Large intestine (tissue), 3 donors: Measurements from ENCODE around the gene UBE3B. TPM values are rescaled to one million over a fixed set of nuclear protein-coding genes. Genes with fewer than 3 reads are reported as not detected.

Source experiments
- DNase-seq, 2 donors: peaks; one replicate each; pipeline versions ENCODE4 v3.0.0 to v3.0.0-alpha.2; 2013
- H3K27ac ChIP-seq: one replicate; pipeline ENCODE4 v1.5.1; 2013; ENCODE audit warnings: low read length
- H3K27me3 ChIP-seq: 2 replicates; pipeline ENCODE4 v1.6.1; 2013; ENCODE audit warnings: low read length; ENCODE audit not compliant: control insufficient read depth, insufficient read depth
- H3K36me3 ChIP-seq: 2 replicates; pipeline ENCODE4 v1.6.1; 2013; ENCODE audit warnings: low read length; ENCODE audit not compliant: control insufficient read depth, insufficient read depth
- H3K4me1 ChIP-seq: one replicate; pipeline ENCODE4 v1.6.1; 2013; ENCODE audit warnings: low read length; ENCODE audit not compliant: control insufficient read depth, insufficient read depth
- H3K4me3 ChIP-seq: one replicate; pipeline ENCODE4 v1.5.1; 2013; ENCODE audit warnings: low read length
- H3K9me3 ChIP-seq: one replicate; pipeline ENCODE4 v1.6.1; 2013; ENCODE audit warnings: mild to moderate bottlenecking, low read depth, low read length, moderate library complexity; ENCODE audit not compliant: control insufficient read depth
- WGBS: methylation state at CpG from one replicate; pipeline ENCODE4 v1.1.5; 2013; ENCODE audit warnings: low lambda C conversion rate; ENCODE audit not compliant: insufficient coverage; 5-methylcytosine and 5-hydroxymethylcytosine counted together
- polyA plus RNA-seq: library from polyadenylated mRNA; unstranded; fragments of 120-200 nt; gene quantifications from one replicate; pipeline ENCODE4 v1.2.1, GENCODE V29; 2013

UBE3B gene
- polyA plus RNA-seq, 1 donor: 31.8 TPM

DNA sequence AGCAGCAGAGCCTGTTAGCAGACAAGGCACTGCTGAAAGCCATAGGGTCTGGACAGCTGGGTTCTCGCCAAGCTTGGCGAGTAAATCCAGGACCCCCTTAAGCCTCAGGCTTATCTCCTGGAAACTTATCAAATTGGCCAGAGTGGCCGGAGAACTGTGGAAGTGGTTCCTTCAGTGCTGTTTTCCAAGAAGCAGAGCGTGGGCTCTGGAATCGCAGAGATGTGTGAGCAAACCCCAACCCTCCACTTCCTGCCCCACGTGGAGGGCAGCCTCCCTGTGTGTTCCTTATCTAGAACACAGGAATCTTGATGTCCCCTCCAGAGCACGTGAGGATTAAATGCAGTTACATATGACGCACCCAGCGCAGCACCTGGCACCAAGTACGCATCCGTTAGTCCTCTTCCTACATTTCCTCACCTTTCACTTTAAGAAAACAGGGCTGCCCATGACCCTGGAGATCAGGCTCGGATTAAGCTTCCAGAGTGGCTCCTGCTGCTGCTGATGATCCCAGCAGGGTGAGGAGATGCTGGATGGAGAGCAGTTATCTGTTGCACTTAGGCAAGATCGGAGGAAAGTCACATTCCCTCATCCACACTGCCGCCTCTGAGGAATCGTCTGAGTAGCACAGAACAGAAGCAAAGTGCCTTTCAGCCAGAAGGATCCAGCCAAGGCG lies 60.9 kb downstream of the UBE3B start:
- H3K9me3 ChIP-seq: no peaks in the 10 kb centered on the region
- H3K27me3 ChIP-seq: no peaks in the 10 kb centered on the region
- H3K27ac ChIP-seq: no peak overlapping the region
- H3K4me1 ChIP-seq: no peaks in the 10 kb centered on the region
- WGBS: no CpG with 5 or more reads among the region's 16 CpGs
- peaks cover 23% of the 10 kb centered on the region for H3K36me3 ChIP-seq
- no peak for DNase-seq
- H3K4me3 ChIP-seq: no peak overlapping the region

DNA sequence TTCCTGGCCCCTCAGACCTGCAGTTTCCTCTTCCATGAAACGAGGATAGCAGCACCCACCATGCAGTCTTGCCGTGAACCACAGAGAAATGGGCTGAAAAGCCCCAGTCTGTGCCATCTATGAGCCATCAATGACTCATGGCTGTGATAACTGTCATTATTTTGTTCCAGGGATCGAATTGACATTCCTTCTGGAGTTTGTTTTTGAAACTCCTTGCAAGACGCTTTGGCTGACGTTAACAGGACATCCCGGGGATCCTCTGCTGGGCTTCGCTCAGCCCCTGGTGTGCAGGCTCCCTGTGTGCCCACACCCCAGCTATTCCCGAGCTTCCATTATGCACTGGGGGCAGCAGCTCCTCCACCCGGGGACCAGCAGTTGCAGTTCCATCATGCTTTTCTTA lies 62.1 kb downstream of the UBE3B start:
- Histone ChIP-seq H3K4me1 (no peaks in the 10 kb centered on the region), H3K9me3 (no peaks in the 10 kb centered on the region), H3K4me3 (no peak overlapping the region), H3K36me3 (peaks cover 14% of the 10 kb centered on the region), H3K27me3 (no peaks in the 10 kb centered on the region), H3K27ac (no peak overlapping the region)
- WGBS: no CpG with 5 or more reads among the region's 9 CpGs
- no peak for DNase-seq

DNA sequence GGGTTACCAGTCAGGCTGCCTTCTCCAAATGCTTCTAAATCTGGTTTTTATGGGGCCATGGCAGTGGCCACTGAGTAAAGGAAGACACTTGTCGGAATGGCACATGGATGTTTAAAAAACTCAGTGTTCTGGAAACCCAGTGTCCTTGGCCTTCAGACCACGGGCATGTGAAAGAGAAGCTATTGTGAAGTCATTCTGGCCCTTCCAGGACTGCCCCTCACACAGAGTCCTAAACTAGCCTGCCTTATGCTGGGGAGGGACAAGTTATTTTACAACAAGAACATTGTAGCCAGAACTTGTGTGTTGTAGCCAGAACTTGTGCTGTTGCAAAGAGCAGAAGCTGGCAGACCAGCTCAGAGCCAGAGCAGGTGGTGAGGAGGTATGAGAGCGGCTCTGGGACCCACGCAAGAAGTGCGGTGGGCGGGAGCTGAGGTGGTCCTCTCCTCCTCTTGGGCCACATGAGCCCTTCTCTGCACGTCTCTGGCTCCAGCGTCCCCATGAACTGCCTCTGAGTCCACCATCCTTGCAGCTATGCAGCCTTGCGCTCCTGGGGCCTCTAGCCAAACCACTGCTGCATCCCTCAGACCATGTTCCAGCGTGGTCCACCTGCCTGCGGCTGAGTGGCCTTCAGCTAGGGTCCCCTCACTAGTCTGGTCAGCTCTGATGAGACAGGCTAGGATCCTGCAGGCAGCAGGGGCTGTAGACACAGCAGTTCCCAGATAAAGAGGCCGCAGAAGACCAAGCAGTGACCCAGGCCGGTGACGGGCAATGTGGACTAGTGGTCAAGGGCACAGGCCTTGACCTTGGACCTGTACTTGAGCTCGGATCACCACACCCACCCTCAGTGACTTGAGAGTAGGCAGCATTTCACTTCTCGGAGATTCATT lies 63.3 kb downstream of the UBE3B start:
- peaks cover 6% of the 10 kb centered on the region for H3K36me3 ChIP-seq

DNA sequence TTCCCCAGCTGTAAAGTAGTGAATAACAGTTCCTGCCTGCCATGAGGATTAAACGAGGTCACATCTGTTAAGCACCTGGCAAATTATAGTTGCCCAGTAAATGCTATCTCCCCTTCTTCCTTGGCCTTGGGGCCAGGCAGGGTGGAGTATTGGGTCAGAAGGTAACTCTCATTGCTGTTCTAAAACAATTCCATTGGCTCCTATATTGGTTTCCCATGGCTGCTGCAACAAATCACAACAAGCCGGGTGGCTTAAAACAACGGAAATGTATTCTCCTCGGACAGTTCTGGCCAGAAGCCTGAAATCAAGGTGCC lies 63.9 kb downstream of the UBE3B start:
- H3K9me3 ChIP-seq: no peaks in the 10 kb centered on the region
- H3K4me3 ChIP-seq: no peak overlapping the region
- peaks cover 2% of the 10 kb centered on the region for H3K36me3 ChIP-seq
- no peaks in the 10 kb centered on the region for H3K4me1 ChIP-seq
- H3K27me3 ChIP-seq: no peaks in the 10 kb centered on the region
- DNase-seq: no peak
- H3K27ac ChIP-seq: no peak overlapping the region
- whole genome bisulfite sequencing: no CpG with 5 or more reads among the region's 4 CpGs

More for the DNA sequence above, 63.3 kb downstream of the UBE3B start:
- Histone ChIP-seq H3K27me3 (no peaks in the 10 kb centered on the region), H3K27ac (no peak overlapping the region), H3K9me3 (no peaks in the 10 kb centered on the region), H3K4me1 (no peaks in the 10 kb centered on the region), H3K4me3 (no peak overlapping the region)
- no peak for DNase-seq
- no CpG with 5 or more reads among the region's 16 CpGs for WGBS

DNA sequence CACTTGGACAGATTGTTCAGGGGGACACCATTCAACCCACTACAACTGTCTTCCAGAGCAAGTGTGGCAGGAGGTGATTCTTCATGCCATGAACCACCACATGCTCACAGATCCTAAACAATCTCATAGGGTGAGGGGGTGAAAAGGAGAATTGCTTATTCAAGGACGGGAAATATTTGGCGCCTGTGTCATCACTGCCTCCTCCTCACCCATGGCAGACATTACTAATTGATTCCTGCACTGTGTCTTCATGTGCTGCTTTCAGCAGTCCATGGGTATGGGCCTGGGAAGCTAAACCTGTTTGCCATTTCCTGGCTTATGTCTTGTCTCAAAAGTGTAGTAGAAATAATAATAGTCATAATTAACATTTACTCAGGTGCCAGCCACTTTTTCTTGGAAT lies 64.6 kb downstream of the UBE3B start:
- H3K4me3 ChIP-seq: no peak overlapping the region
- H3K27ac ChIP-seq: no peak overlapping the region
- no peak for DNase-seq

DNA sequence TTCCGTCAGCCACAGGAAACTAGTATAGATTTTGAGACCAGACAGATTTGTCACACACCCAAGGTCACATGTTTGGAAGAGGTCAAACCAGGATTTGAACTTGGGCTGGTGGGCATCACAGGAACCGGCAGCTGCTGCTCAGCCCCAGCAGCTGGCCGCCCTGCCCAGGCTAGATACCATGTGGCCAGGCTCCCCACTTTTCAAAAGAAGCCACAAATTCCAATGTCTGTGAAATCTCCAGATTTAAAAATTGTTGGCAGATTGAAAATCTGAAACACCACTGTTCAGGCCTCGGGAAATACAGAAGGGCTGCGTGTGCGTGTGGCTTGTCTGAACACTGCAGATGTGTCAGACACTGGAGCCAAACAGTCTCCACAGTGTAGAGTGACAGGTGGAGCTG lies 65.4 kb downstream of the UBE3B start:
- whole genome bisulfite sequencing: no CpG with 5 or more reads among the region's 6 CpGs
- no peak for DNase-seq
- Histone ChIP-seq H3K36me3 (no peaks in the 10 kb centered on the region), H3K4me1 (no peaks in the 10 kb centered on the region), H3K27ac (no peak overlapping the region), H3K9me3 (no peaks in the 10 kb centered on the region), H3K4me3 (no peak overlapping the region), H3K27me3 (peaks cover 3% of the 10 kb centered on the region)

More for the DNA sequence above, 64.6 kb downstream of the UBE3B start:
- H3K36me3 ChIP-seq: peaks cover 2% of the 10 kb centered on the region
- H3K9me3 ChIP-seq: no peaks in the 10 kb centered on the region
- no peaks in the 10 kb centered on the region for H3K27me3 ChIP-seq
- H3K4me1 ChIP-seq: no peaks in the 10 kb centered on the region
- WGBS: no CpG with 5 or more reads among the region's 2 CpGs

DNA sequence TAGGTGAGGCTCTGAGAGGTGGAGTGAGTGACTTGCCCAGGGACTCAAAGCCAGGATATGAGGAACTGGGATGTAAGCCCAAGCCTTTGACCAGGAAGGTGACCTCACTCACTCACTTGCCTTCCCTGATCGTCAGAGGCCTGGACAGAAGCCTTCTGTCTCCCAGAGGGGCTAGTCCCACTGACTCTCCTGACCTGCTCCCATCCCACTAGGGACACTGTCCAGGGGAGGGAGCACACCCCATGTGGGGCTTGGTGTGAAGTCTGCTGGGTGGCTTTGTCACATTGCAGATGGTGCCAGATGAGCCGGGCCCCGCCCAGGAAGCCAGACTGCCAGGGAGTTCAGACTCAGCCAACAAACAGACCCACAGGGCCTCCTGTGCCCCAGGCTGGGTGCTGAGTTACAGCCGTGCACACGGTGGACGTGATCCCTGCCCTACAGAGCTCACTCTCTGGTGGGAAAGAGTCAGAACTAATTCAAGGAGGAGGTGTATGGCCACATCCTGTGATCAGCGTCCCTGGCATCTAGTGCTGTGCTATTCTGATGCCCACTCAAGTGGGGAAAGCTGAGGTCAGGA lies 67.6 kb downstream of the UBE3B start:
- Histone ChIP-seq H3K4me1 (no peaks in the 10 kb centered on the region), H3K27me3 (peaks cover 17% of the 10 kb centered on the region), H3K9me3 (no peaks in the 10 kb centered on the region), H3K4me3 (no peak overlapping the region), H3K36me3 (no peaks in the 10 kb centered on the region), H3K27ac (no peak overlapping the region)
- DNase-seq: no peak
- WGBS: no CpG with 5 or more reads among the region's 7 CpGs

DNA sequence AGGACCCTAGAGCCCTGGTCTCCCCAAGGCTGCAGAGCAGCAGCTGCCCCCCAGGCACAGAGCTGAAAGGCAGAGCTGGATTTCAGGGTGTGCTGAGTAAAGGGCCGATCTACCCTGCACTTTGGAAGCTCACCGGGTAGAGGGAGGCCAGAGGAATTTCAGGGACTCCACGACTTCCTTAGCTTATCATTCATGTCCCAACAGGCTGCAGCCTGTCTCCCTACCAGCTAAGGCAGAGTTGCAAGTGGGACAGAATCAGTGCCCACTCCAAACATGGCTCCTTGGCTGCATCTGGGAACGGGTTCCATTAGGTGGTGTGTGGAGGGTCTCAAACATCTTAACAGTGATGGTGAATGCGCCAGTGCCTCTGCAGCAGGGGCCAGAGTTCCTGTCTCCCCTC lies 68.4 kb downstream of the UBE3B start:
- Histone ChIP-seq H3K9me3 (no peaks in the 10 kb centered on the region), H3K36me3 (no peaks in the 10 kb centered on the region), H3K4me3 (no peak overlapping the region), H3K4me1 (no peaks in the 10 kb centered on the region), H3K27ac (no peak overlapping the region), H3K27me3 (peaks cover 25% of the 10 kb centered on the region)
- no CpG with 5 or more reads among the region's 5 CpGs for WGBS
- DNase-seq: no peak

DNA sequence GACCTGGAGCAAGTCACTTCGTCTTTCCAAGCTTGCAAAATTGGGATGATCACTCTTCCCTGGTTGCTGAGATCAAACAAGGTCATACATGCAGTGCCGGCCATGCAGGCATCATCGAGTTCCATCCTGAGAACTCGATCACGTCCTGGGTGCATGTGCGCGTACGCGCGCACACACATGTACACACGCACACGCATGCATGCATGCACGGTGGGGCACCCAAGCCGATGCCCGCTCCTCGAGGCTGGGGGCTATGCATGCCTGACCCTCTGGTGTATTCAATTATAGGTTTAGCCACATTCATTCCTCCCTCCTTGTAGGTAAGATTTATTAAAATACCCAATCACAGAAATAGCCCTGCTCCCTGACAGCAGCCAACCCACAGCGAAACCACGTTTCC lies 69.9 kb downstream of the UBE3B start:
- no peak for DNase-seq
- Histone ChIP-seq H3K9me3 (no peaks in the 10 kb centered on the region), H3K36me3 (no peaks in the 10 kb centered on the region), H3K4me3 (no peak overlapping the region), H3K4me1 (no peaks in the 10 kb centered on the region), H3K27me3 (peaks cover 30% of the 10 kb centered on the region), H3K27ac (no peak overlapping the region)
- WGBS: no CpG with 5 or more reads among the region's 18 CpGs

DNA sequence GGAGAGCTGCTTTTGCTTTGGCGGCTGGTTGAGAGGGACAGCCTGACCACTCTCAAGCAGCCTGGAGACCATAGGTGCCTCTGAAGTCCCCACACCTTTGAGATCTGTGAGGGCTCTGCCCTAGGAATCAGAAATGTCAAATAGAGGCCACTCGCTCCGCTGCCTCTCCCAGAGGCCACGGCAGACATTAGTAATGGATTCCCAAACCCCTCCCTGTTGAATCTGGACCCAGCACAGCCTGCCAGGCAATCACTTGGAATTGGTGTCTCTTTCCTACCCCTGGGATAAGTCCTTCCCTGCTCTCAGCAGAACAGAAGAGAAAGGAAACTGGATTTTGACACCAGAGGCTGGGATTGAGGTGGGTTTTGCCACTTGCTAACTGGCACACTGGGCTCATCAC lies 70.8 kb downstream of the UBE3B start:
- H3K4me3 ChIP-seq: no peak overlapping the region
- no CpG with 5 or more reads among the region's 4 CpGs for WGBS
- no peaks in the 10 kb centered on the region for H3K9me3 ChIP-seq
- no peak for DNase-seq
- H3K27ac ChIP-seq: no peak overlapping the region
- no peaks in the 10 kb centered on the region for H3K36me3 ChIP-seq
- H3K4me1 ChIP-seq: no peaks in the 10 kb centered on the region
- H3K27me3 ChIP-seq: peaks cover 31% of the 10 kb centered on the region
